ENCODE data around the gene NLRP9. TPM values are rescaled to one million over a fixed set of nuclear protein-coding genes. Genes with fewer than 3 reads are reported as not detected.

The NLRP9 gene
- total and polyA plus RNA-seq, 2 of the 4 experiments (the other 2 are of a cell fraction), result not detected

- Histone ChIP-seq H2BK20ac (ENCODE audit: low read depth, low read length) (no peak overlapping the region), H3K9me3 (ENCODE audit: control insufficient read depth, insufficient read depth, low read length) (no peaks in the 10 kb centered on the region), H3K27ac (ENCODE audit: insufficient read depth, low read length) (no peak overlapping the region), H3K9ac (ENCODE audit: low read depth, low read length) (no peak overlapping the region), H3K23ac (ENCODE audit: low read depth, low read length) (no peak overlapping the region), H3K4me3 (ENCODE audit: insufficient read depth, low read depth, low read length) (no peak overlapping the region), H2BK120ac (ENCODE audit: low read depth, low read length) (no peak overlapping the region), H3K27me3 (ENCODE audit: control insufficient read depth, insufficient read depth, low read length) (no peaks in the 10 kb centered on the region), H3K18ac (ENCODE audit: low read depth, low read length) (no peak overlapping the region), H3K4me1 (ENCODE audit: control insufficient read depth, insufficient read depth, low read length) (no peaks in the 10 kb centered on the region), H2AK9ac (replicated peaks; ENCODE audit: low read depth, low read length, poor library complexity) (no peak overlapping the region), H2BK15ac (ENCODE audit: low read depth, low read length) (no peak overlapping the region), H2BK5ac (ENCODE audit: low read depth, low read length, poor library complexity, severe bottlenecking) (no peak overlapping the region), H3K36me3 (ENCODE audit: control insufficient read depth, insufficient read depth, low read length) (peaks cover 62% of the 10 kb centered on the region), H3K4me2 (ENCODE audit: low read depth, low read length) (no peak overlapping the region), H4K8ac (ENCODE audit: low read depth in 2 of 2, low read length in 2 of 2) (no peak overlapping the region), H3K4ac (ENCODE audit: low read depth, low read length) (no peak overlapping the region), H3K79me1 (ENCODE audit: low read depth in 1 of 2, low read length in 2 of 2) (peaks cover under 1 to 4% of the 10 kb centered on the region in 2 experiments; a peak in 2 of 4 replicates), H2AFZ (replicated peaks; ENCODE audit: low read length, poor library complexity) (no peak overlapping the region), H3K9me1 (ENCODE audit: insufficient read depth, low read length) (no peaks in the 10 kb centered on the region), H3K14ac (replicated peaks; ENCODE audit: low read depth, low read length) (no peak overlapping the region), H4K20me1 (ENCODE audit: insufficient read depth, low read length) (peaks cover under 1% of the 10 kb centered on the region; the same call in 1 of the 2 replicates), H4K91ac (ENCODE audit: insufficient read depth, low read depth, low read length) (no peak overlapping the region), H2AK5ac (ENCODE audit: low read depth, low read length) (no peak overlapping the region), H4K5ac (ENCODE audit: low read depth, low read length) (no peak overlapping the region), H3K56ac (ENCODE audit: extremely low read depth, insufficient read depth, low read length) (no peak overlapping the region)
- WGBS, 2 experiments (ENCODE audit: extremely low coverage in 2 of 2, insufficient read length in 1 of 2), result 90% methylated on average over 7 of the region's 20 CpGs; no CpG with 5 or more reads in 1 of the 2 experiments
- dilution Hi-C loops (cut with HindIII; ENCODE audit: low sequenced_read_pairs, unreplicated experiment), result no loop called here
- in situ Hi-C loops (cut with MboI; ENCODE audit: low sequenced_read_pairs), result loop anchor here (25.0 kb wide), 1 partner anchor 444 kb away; the partner anchor contains the start of gene ZNF444
- CTCF ChIA-PET, result no interaction called here
- POLR2A ChIA-PET (ENCODE audit: unreplicated experiment), result no interaction called here
- DNase-seq, result no peak
- intact Hi-C loops (cut with micrococcal nuclease), result no loop called here
- no peak for TF ChIP-seq CHD1 (IDR thresholded peaks at IDR 0.05; ENCODE audit: low read depth, low read length)
- TF ChIP-seq SMC3 (IDR thresholded peaks at IDR 0.05; ENCODE audit: low read depth, low read length), result no peak
- no peak for TF ChIP-seq RCOR1 (IDR thresholded peaks at IDR 0.05; ENCODE audit: insufficient replicate concordance, low read length)
- no peak for TF ChIP-seq RAD21 (IDR thresholded peaks at IDR 0.05; ENCODE audit: low read length)
- no peak for TF ChIP-seq MXI1 (IDR thresholded peaks at IDR 0.05; ENCODE audit: borderline replicate concordance, low read depth, low read length)
- TF ChIP-seq FOS (IDR thresholded peaks at IDR 0.05; ENCODE audit: low read depth, low read length), result no peak
- TF ChIP-seq POLR2A (IDR thresholded peaks at IDR 0.05; ENCODE audit: low read depth, low read length), result no peak
- TF ChIP-seq MAZ (IDR thresholded peaks at IDR 0.05; ENCODE audit: borderline replicate concordance, low read depth, low read length), result no peak
- TF ChIP-seq, protein P1, sequence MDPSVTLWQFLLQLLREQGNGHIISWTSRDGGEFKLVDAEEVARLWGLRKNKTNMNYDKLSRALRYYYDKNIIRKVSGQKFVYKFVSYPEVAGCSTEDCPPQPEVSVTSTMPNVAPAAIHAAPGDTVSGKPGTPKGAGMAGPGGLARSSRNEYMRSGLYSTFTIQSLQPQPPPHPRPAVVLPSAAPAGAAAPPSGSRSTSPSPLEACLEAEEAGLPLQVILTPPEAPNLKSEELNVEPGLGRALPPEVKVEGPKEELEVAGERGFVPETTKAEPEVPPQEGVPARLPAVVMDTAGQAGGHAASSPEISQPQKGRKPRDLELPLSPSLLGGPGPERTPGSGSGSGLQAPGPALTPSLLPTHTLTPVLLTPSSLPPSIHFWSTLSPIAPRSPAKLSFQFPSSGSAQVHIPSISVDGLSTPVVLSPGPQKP (IDR thresholded peaks at IDR 0.05; ENCODE audit: borderline replicate concordance, low read depth, low read length), result no peak
- no peak for TF ChIP-seq BHLHE40 (IDR thresholded peaks at IDR 0.05; ENCODE audit: low read depth, low read length)
- no peak for TF ChIP-seq USF2 (IDR thresholded peaks at IDR 0.05; ENCODE audit: low read depth, low read length)
- no peak for TF ChIP-seq MAFK (IDR thresholded peaks at IDR 0.05; ENCODE audit: low read depth, low read length)
- no peak for TF ChIP-seq CEBPB (IDR thresholded peaks at IDR 0.05; ENCODE audit: low read depth, low read length)
- no peak for ATAC-seq (ENCODE audit: low read depth)
- BruUV-seq (replicated peaks), result no TSS peak
Observed at GRCh38 chr19:55693336-55693974, 44.7 kb downstream of the NLRP9 start.

All from IMR-90 (cell line).